Panc1 (cell line): ENCODE measurements around the gene PAPOLG.

Experiments
- CTCF ChIP-seq: fragments of 450-650 bp; IDR thresholded peaks from 2 replicates; pipeline ENCODE4 v1.5.1; 2017; ENCODE audit warnings: mild to moderate bottlenecking
- POLR2AphosphoS5 ChIP-seq: IDR thresholded peaks from 2 replicates; pipeline ENCODE4 v1.6.1; 2012; ENCODE audit warnings: mild to moderate bottlenecking, low read depth, low read length, moderate library complexity
- SIN3A ChIP-seq: IDR thresholded peaks from 2 replicates; pipeline ENCODE4 v1.6.1; 2012; ENCODE audit warnings: low read depth, mild to moderate bottlenecking, low read length, moderate library complexity, borderline replicate concordance; ENCODE audit not compliant: insufficient read depth
- TCF7L2 ChIP-seq: IDR thresholded peaks from 2 replicates; pipeline ENCODE4 v1.6.1; 2011; ENCODE audit warnings: mild to moderate bottlenecking, low read depth, low read length, inconsistent platforms
- TF ChIP-seq, protein P1 (sequence below), 2 experiments: IDR thresholded peaks; 2 replicates each; pipeline ENCODE4 v1.6.1; 2011 to 2012; ENCODE audit warnings: low read depth in 2 of 2, control low read depth in 1 of 2, low read length in 1 of 2, mild to moderate bottlenecking in 1 of 2, moderate library complexity in 1 of 2; ENCODE audit not compliant: insufficient read depth in 1 of 2

GRCh38 chr2:60745330-60745729 is 10.7 kb upstream of the PAPOLG start:
- TF ChIP-seq CTCF (no peak), TCF7L2 (no peak), SIN3A (no peak), POLR2AphosphoS5 (no peak)
- TF ChIP-seq, protein P1, sequence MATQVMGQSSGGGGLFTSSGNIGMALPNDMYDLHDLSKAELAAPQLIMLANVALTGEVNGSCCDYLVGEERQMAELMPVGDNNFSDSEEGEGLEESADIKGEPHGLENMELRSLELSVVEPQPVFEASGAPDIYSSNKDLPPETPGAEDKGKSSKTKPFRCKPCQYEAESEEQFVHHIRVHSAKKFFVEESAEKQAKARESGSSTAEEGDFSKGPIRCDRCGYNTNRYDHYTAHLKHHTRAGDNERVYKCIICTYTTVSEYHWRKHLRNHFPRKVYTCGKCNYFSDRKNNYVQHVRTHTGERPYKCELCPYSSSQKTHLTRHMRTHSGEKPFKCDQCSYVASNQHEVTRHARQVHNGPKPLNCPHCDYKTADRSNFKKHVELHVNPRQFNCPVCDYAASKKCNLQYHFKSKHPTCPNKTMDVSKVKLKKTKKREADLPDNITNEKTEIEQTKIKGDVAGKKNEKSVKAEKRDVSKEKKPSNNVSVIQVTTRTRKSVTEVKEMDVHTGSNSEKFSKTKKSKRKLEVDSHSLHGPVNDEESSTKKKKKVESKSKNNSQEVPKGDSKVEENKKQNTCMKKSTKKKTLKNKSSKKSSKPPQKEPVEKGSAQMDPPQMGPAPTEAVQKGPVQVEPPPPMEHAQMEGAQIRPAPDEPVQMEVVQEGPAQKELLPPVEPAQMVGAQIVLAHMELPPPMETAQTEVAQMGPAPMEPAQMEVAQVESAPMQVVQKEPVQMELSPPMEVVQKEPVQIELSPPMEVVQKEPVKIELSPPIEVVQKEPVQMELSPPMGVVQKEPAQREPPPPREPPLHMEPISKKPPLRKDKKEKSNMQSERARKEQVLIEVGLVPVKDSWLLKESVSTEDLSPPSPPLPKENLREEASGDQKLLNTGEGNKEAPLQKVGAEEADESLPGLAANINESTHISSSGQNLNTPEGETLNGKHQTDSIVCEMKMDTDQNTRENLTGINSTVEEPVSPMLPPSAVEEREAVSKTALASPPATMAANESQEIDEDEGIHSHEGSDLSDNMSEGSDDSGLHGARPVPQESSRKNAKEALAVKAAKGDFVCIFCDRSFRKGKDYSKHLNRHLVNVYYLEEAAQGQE (IDR thresholded peaks at IDR 0.05; ENCODE audit: insufficient read depth in 1 of 2, low read depth in 2 of 2, low read length in 1 of 2): no peak
